AML-193 (cell line): Measurements from ENCODE around the gene UMAD1.

ENCODE experiments used
- DNase-seq, 2 experiments: peaks; one replicate each; lab custom pipeline; 2025; lab: John Stamatoyannopoulos, UW

UMAD1 gene

DNA sequence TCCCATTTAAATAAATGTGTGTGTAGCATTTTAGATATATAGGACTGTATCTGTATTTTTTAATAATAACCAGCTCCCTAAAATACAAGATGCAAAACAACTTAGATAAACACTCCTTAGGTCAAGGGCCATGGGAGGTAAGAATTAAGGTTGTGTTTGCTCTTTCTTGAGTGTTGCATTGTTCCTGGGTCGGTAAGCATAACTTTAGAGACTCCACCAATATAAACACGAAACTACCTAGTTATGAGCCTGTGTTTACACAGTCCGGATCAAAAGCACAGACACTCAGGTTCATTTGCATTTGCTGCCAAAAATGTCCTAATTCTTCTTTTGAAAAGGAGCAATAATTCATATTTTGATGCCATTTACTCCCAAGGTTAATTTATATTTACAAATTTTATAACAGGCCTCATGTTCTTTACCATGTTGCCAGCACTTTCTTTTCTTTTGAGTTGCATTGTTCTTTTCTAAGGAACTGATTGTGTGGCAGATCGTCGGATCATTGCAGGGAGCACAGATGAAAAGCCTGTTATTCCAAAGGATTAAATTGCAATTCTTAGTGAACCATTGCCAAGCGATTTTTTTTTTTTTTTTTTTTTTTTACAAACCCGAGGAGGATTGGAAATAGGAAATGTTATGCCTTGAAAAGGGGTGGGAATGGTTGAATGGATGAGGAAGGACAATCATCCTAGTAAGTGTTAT is 282.3 kb downstream of the UMAD1 start:
- DNase-seq: no peak

DNA sequence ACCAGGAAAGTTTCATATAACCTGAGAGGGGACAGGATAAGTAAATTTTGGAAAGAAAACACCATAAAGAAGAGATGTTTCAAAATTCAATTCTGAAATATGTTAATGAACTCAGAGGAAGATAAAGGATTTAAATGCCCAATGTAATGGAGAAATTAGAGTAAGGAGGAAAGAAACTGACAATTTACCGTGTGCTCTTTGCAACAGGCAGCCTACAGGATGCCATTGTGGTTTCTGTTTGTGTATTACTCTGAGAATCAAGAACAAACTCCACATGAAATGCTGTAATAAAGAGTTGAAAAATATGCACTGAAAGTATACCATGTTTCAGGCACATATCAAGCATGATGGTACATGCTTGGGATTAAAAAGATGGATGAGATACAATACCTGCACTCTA is 283.3 kb downstream of the UMAD1 start:
- DNase-seq: no peak

DNA sequence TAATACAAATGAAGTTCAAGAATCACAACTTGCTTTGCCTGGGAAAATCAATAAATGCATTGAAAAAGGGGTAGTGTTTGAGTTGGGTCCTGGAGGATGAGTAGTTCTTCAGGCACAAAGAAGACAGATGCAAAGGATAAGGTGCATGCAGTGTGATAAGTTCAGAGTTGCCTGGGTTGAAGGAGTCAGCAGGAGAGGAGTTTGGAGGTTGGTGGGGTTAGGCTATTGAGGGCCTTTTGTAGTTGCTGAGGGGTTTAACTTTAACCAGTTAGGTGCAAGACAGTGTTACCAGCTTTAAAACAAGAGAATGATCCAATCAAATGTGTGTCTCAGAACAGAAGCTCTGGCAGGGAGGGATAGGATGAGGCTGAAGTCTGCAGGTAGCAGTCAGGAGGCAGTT is 283.8 kb downstream of the UMAD1 start:
- no peak for DNase-seq
